Measurements from ENCODE around the gene ZPLD1. TPM values are rescaled to one million over a fixed set of nuclear protein-coding genes. Genes with fewer than 3 reads are reported as not detected.

The ZPLD1 gene
- total and polyA plus RNA-seq, 10 of the 15 experiments (the other 5 are each of a cell fraction or from before 2014, with no cell fraction given), result not detected

- Histone ChIP-seq H2AFZ (ENCODE audit: control insufficient read depth, low read depth, low read length) (no peak overlapping the region), H3K79me2 (ENCODE audit: control insufficient read depth, insufficient read depth, low read length) (no peaks in the 10 kb centered on the region), H3K4me1 (ENCODE audit: control insufficient read depth, insufficient read depth, low read length) (no peaks in the 10 kb centered on the region), H3K4me3 (no peak overlapping the region), H3K27me3 (replicated peaks in 1 of 2; ENCODE audit: control insufficient read depth in 2 of 2, insufficient read depth in 2 of 2, low read length in 1 of 2) (no peaks in the 10 kb centered on the region), H3K36me3 (ENCODE audit: control insufficient read depth in 2 of 2, insufficient read depth in 2 of 2, low read length in 1 of 2) (no peaks in the 10 kb centered on the region), H3K9me3 (replicated peaks; ENCODE audit: control insufficient read depth, insufficient read depth, low read length) (no peaks in the 10 kb centered on the region), H3K9ac (ENCODE audit: control insufficient read depth, insufficient read depth, low read length) (no peak overlapping the region), H3K4me2 (ENCODE audit: control insufficient read depth, insufficient read depth) (no peak overlapping the region), H4K20me1 (ENCODE audit: control insufficient read depth, insufficient read depth) (no peaks in the 10 kb centered on the region), H3K27ac (ENCODE audit: control insufficient read depth, insufficient read depth) (no peak overlapping the region)
- ChIA-PET SMC1A (ENCODE audit: uncharacterized antibody, unreplicated experiment) (no interaction called here), POLR2A (no interaction called here), CTCF (no interaction called here), RAD21 (ENCODE audit: unreplicated experiment) (no interaction called here)
- ATAC-seq (no peak), FAIRE-seq (no peak), DNase-seq (ENCODE audit: low read depth, low spot score) (no peak)
- in situ Hi-C loops (cut with MboI) (no loop called here), intact Hi-C loops (cut with micrococcal nuclease; ENCODE audit: unreplicated experiment) (no loop called here)
- BruUV-seq (replicated peaks), result no TSS peak
- WGBS (ENCODE audit: insufficient coverage, insufficient replicate concordance, low lambda C conversion rate, missing lambda C conversion rate), result 15% methylated on average over 5 of the region's 5 CpGs
- TF ChIP-seq BCLAF1 (IDR thresholded peaks at IDR 0.05) (no peak), EZH2 (IDR thresholded peaks at IDR 0.05; ENCODE audit: borderline replicate concordance, control insufficient read depth, low read depth, low read length) (no peak), TAF1 (IDR thresholded peaks at IDR 0.05; ENCODE audit: borderline replicate concordance, low read depth, low read length) (no peak), E2F4 (IDR thresholded peaks at IDR 0.05; ENCODE audit: low read depth, low read length) (no peak), NR2C1 (IDR thresholded peaks at IDR 0.05) (no peak), NFIC (IDR thresholded peaks at IDR 0.05; ENCODE audit: low read depth, low read length) (no peak), ZNF24 (IDR thresholded peaks at IDR 0.05) (no peak)
Observed at GRCh38 chr3:102400142-102400541, 34.7 kb upstream of the ZPLD1 start.
